NCI-H345 treated with DMSO at 0.1 percent for 48 hours (cell line): Measurements from ENCODE around the gene GLIS1.

Experiments used
- DNase-seq: peaks from one replicate; lab custom pipeline; 2025; ENCODE audit not compliant: unreplicated experiment; lab: John Stamatoyannopoulos, UW

Gene GLIS1

GRCh38 chr1:53582211-53583020, 156.5 kb downstream of the GLIS1 start:
- peak; percentile 30 for DNase-seq

DNA sequence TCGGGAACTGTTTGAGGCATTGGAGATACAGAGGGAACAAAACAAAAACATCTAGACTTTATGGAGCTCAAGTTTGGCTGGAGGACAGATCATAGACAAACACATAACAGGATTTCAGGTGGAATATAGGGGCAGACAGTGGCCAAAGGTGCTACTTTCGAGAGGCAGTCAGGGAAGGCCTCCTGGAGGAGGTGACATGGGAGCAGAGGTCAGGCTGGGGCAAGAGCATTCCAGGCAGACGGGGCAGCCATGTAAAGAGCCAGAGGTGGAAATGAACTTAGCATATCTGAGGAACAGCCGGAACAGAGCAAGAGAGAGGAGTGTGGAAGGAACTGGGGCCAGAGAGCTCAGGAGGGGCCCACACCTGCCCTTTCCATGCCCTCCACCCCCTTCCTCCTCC, 157.5 kb downstream of the GLIS1 start:
- DNase-seq: no peak

- no peak for DNase-seq
Measured at GRCh38 chr1:53580739-53581475, 158.1 kb downstream of the GLIS1 start.

- no peak for DNase-seq
Measured at GRCh38 chr1:53580009-53580400, 159.0 kb downstream of the GLIS1 start.

- DNase-seq: no peak
Measured at GRCh38 chr1:53579221-53580008, 159.5 kb downstream of the GLIS1 start.

DNA sequence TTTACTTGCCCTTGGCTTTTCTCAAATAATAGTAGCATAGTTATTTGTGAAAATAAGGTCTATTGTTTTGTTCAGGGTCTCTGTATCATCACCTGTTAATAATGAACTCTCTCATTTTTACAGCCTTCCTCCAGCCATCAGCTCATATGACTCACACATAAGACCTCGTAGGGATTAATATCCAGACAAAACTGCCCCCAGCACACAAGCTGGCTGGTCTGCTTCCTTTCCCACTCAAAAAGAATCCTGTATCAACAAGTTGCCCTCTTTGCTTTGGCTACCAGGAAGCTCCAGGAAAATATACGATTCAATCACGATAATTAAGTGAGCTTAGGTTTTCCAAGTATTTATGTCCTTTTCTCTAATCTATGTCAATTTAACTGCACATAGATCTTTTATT, 160.6 kb downstream of the GLIS1 start:
- DNase-seq: no peak

GRCh38 chr1:53577761-53578100, 161.2 kb downstream of the GLIS1 start:
- DNase-seq: no peak

GRCh38 chr1:53576866-53577760, 161.9 kb downstream of the GLIS1 start:
- DNase-seq: no peak

DNA sequence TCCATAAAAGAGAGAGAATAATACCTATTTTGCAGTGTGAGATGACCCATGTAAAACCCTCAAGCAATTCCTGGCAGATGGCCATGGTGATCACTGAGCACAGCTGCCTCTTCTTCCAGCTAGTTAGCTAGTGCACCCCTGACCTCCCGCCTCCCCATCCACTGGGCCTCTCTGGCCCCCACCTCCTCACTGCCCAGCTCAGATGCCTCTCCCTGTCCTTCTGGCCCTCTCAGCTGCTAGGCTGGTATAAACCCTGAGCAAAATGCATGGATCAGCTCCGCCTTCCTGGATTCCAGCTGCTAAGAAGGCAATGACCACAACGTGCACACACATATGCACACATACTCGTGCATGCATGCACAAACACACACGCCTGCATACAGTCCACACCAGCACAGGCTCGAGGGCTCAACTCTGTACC, 162.6 kb downstream of the GLIS1 start:
- DNase-seq: no peak

DNA sequence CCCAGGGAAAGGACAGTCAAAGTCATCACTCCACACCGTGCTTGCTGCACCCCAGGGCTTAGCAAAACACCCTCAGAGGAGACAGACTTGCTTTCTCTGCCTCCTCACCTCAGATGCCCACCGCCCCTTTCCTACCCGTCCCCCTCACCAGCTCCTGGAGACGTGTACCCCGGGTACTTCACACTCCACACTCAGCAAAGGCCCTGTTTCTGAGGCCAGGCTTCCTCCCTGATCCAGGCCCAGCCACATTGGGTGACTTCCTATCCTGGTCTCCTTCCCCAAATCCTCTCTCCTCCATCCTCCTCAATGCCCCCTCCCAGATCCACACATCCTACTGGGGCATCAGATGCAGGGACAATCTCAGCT, 163.0 kb downstream of the GLIS1 start:
- DNase-seq: no peak

- DNase-seq: no peak
Measured at GRCh38 chr1:53575141-53575954, 163.6 kb downstream of the GLIS1 start.

- no peak for DNase-seq
Measured at GRCh38 chr1:53574621-53575020, 164.3 kb downstream of the GLIS1 start.

GRCh38 chr1:53573931-53574330, 165.0 kb downstream of the GLIS1 start:
- DNase-seq: no peak

DNA sequence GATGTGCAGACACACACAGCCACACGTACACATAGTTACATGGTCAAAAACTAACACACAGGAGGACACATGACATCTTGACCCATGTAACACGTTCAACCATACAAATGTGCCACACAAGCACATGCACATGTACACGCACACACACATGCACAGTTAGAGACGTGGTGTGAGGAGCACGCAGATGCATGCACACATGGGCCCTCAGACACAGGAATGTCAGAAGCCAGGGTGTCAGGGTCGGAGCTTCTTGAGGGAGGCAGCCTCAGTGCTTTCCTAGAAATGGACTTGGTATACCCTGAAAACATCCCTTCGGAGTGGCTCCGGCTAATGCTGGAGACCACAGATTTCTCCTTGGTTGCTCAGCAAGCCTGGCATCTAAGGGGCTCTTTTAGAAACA, 165.4 kb downstream of the GLIS1 start:
- no peak for DNase-seq

GRCh38 chr1:53572815-53573173, 166.2 kb downstream of the GLIS1 start:
- DNase-seq: peak; percentile 53

GRCh38 chr1:53572065-53572814, 166.7 kb downstream of the GLIS1 start:
- DNase-seq: peak; percentile 88

- no peak for DNase-seq
Measured at GRCh38 chr1:53568540-53568939, 170.4 kb downstream of the GLIS1 start.

DNA sequence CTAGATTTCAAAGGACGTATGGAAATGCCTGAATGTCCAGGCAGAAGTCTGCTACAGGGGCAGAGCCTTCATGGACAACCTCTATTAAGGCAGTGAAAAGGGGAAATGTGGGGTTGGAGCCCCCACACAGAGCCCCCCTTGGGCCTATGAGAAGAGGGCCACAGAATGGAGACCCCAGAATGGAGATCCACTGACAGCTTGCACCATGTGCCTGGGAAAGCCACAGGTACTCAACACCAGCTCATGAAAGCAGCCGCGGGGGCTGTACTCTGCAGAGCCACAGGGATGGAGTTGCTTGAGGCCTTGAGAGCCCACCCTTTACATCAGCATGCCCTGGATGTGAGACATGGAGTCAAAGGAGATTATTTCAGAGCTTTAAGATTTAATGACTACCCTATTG, 171.1 kb downstream of the GLIS1 start:
- DNase-seq: no peak

DNA sequence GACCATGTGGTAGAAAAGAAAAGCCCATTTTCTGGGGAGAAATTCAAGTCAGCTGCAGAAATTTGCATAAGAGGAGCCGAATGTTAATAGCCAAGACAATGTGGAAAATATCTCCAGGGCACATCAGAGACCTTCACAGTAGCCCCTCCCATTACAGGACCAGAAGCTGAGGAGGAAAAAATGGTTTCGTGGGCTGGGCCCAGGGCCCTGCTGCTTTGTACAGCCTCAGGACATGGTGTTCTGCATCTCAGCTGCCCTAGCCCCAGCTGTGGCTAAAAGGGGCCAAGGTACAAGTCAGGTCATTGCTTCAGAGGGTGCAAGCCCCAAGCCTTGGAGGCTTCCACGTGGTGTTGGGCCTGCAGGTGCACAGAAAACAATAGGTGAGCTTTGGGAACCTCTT, 171.5 kb downstream of the GLIS1 start:
- DNase-seq: no peak
